ENCODE results near the gene CTNNA2.

The CTNNA2 gene

GRCh38 chr2:80396276-80396675, 883.4 kb downstream of the CTNNA2 start:
- DNase-seq (ENCODE audit: low spot score) = no peak

- no peak for DNase-seq (ENCODE audit: low spot score)
These were observed 890.2 kb downstream of the CTNNA2 start for GRCh38 chr2:80403081-80403480.

GRCh38 chr2:80407377-80407776, 894.5 kb downstream of the CTNNA2 start:
- DNase-seq (ENCODE audit: low spot score) = no peak

- no peak for DNase-seq (ENCODE audit: low spot score)
These were observed 897.5 kb downstream of the CTNNA2 start for GRCh38 chr2:80410346-80410745.

DNA sequence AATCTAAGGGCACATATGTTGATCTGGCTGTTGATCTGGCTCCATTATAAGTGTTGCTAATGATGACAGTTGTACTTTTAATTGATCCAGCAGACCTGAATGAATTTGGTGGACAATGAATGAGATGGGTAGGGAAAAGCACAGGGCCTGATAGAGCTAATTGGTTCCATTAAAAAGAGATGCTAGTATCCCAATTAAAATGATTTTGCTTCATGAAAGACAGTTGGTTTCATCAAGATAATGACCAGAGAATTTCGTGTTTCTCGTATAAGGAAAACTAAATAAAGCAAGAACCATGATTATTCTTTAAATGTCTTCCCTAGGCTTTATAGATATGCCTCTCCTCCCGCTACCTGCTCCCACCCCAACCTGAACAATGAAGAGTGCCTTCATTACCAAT, 900.3 kb downstream of the CTNNA2 start:
- DNase-seq (ENCODE audit: low spot score) = no peak

DNA sequence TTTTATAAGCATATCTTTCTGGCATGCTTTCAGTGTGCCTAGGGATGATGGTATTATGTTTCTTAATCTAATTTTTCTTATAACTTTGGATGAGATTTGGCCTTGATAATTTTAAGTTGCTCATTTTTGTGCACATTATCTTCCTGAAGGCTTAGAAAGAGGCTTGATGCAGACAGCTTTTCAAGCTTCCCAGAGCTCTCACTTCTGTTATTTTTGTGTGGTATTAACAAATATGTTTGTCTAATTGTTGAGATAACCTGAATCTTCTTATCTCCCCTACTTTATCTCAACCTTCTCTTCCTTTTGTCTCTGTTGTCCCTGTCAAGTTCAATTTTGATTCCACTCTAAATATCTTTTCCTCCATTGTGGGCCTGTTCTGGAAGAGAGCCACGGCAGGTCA, 904.9 kb downstream of the CTNNA2 start:
- no peak for DNase-seq (ENCODE audit: low spot score)

- DNase-seq (ENCODE audit: low spot score) = no peak
These were observed 907.8 kb downstream of the CTNNA2 start for GRCh38 chr2:80420530-80421208.

DNA sequence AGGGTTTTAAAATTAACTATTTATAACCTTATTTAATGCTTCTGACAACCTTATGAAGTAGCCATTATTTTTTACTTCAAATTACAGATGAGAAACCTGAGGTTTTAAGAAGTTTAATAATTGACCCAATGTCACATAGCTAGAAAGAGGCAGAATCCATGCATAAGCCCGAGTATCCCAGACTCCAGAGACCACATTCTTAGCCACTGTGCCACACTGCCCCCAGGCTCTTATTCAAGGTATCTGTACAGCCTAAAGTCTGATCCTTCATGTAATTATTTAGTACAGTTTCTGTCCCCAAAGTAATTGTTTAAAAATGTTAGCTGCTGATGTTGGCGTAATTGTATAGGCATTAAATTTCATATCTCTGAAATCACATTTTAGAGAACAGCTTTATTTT, 916.4 kb downstream of the CTNNA2 start:
- DNase-seq (ENCODE audit: low spot score) = no peak

GRCh38 chr2:80437959-80438358, 925.1 kb downstream of the CTNNA2 start:
- no peak for DNase-seq (ENCODE audit: low spot score)

- DNase-seq (ENCODE audit: low spot score) = no peak
These were observed 925.8 kb downstream of the CTNNA2 start for GRCh38 chr2:80438686-80439085.

- no peak for DNase-seq (ENCODE audit: low spot score)
These were observed 941.8 kb downstream of the CTNNA2 start for GRCh38 chr2:80454628-80455027.

DNA sequence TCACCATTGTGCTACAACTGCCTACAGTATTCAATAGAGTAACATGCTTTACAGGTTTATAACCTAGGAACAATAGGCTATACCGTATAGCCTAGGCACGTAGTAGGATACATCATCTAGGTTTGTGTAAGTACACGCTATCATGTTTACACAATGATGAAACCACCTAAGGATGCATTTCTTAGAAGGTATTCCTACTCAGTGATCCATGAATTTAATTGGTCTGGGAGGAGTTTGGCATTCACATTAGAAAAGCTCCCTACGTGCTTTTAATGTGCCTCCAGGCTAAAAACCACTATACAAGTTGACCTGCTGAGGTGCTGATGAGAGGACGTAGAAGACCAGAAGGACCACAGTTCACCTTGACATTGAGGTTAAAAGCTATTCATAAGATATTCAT, 946.2 kb downstream of the CTNNA2 start:
- DNase-seq (ENCODE audit: low spot score) = no peak

GRCh38 chr2:80461505-80462197, 948.8 kb downstream of the CTNNA2 start:
- DNase-seq (ENCODE audit: low spot score) = no peak

DNA sequence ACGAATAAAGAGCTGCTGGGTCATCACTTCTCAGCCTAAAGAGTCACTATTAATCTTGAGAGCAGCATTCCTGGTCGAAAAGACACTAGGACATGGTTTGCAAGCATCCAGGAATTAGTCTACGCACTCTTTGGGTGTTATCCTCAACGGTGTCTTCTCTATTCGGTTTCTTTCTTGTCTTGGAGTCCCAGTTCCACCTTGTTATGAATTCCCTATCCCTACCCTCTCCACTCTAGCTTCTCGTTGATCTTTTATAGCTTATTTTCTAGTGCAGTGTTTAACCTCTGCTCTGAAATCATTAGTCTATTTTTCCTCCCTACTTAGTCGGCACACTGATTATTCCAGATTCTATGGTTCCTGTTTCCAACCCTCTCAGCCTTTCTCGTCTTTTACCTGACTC, 949.8 kb downstream of the CTNNA2 start:
- no peak for DNase-seq (ENCODE audit: low spot score)

GRCh38 chr2:80464275-80464674, 951.4 kb downstream of the CTNNA2 start:
- no peak for DNase-seq (ENCODE audit: low spot score)

DNA sequence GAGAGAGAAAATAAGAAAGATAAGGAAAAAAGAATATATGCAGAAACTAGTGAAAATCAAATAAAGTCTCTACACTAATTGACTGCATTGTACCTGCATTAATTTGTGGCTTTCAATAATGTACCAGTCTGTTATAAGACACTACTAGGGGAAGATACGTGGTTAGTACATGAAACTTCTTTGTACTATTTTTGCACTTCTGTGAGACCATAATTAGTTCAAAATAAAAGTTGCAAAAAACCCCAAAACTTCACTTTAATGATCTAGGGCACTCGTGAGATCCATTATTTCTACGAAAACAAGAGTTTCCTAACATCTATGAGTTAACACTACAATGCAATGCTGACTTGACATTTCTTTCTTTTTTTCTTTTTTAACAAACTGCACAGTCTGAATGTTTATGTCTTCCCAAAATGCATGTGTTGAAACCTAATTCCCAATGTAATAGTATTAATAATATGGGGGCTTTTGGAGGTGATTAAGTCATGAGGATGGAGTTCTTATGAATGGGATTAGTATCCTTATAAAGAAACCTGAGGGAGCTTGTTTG, 954.5 kb downstream of the CTNNA2 start:
- DNase-seq (ENCODE audit: low spot score) = no peak

DNA sequence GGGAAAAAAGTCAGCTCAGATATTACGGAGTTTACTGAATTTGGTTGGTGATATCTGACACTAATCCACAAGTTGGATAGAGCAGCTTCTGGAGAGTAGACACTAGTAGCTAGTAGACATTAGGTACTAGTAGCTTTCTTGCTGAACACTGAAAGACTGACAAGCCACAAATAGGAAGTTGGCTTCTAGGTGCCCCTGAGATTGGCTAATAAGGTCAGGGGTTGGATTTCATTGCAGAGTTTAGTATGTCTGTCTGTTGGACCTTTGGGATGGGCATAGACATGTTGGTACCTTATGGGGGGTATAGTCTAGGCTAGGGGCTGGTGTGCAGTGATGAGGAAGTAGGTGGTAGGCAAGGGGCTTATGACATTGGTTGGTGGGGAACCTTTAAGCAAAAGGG, 956.6 kb downstream of the CTNNA2 start:
- DNase-seq (ENCODE audit: low spot score) = no peak

- DNase-seq (ENCODE audit: low spot score) = no peak
These were observed 960.2 kb downstream of the CTNNA2 start for GRCh38 chr2:80473069-80473468.

- DNase-seq (ENCODE audit: low spot score) = no peak
These were observed 960.9 kb downstream of the CTNNA2 start for GRCh38 chr2:80473796-80474195.

GRCh38 chr2:80475970-80476369, 963.1 kb downstream of the CTNNA2 start:
- no peak for DNase-seq (ENCODE audit: low spot score)

GRCh38 chr2:80476535-80477117, 963.8 kb downstream of the CTNNA2 start:
- no peak for DNase-seq (ENCODE audit: low spot score)

DNA sequence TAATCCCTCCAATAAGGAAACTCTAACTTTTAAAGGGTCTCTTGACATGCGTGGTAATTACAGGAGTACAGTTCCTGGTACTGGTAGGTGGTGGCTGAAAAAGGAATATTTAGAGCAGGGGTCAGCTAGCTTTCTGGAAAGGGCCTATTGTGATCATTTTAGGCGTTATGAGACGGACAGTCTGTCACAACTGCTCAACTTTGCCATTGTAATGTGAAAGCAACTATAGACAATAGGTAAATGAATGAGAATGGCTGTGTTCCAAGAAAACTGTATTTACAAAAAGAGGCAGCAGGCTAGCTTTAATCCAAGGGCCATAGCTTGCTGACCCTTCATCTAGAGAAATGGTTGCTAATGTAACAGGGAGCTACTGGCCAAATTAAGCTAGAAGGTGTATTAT, 969.4 kb downstream of the CTNNA2 start:
- no peak for DNase-seq (ENCODE audit: low spot score)

GRCh38 chr2:80489717-80490116, 976.9 kb downstream of the CTNNA2 start:
- no peak for DNase-seq (ENCODE audit: low spot score)
